GM19463 (cell line): ENCODE measurements around the gene GSTM1.

Experiments
- ATAC-seq: cut with Tn5 transposase; IDR thresholded peaks from one replicate; pipeline ENCODE4 v1.9.1; 2021; ENCODE audit warnings: mild to moderate bottlenecking, moderate library complexity; ENCODE audit not compliant: unreplicated experiment

The GSTM1 gene

GRCh38 chr1:109726007-109726406 is 38.4 kb downstream of the GSTM1 start:
- no peak for ATAC-seq

GRCh38 chr1:109726728-109727373 is 39.2 kb downstream of the GSTM1 start:
- no peak for ATAC-seq

DNA sequence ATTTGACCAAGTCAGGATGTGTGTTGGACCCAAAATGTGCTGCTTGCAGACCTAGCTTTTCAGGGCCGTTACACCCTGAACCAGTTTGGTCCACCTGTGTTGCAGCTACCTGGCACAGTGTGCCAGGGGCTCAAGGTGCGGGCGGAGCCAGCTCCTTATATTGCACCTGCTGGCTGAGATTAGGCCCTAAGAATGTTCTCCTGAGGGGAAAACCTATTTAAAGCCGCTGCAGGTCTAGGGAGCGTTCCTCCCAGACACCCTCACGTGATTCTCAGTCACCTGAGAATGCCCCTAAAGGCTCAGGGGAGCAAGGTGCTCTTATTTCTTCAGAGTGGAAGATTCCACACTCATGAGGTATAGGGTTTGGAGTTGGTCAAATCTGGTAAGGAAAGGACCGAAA is 41.3 kb downstream of the GSTM1 start:
- no peak for ATAC-seq

GRCh38 chr1:109730666-109731065 is 43.0 kb downstream of the GSTM1 start:
- no peak for ATAC-seq

DNA sequence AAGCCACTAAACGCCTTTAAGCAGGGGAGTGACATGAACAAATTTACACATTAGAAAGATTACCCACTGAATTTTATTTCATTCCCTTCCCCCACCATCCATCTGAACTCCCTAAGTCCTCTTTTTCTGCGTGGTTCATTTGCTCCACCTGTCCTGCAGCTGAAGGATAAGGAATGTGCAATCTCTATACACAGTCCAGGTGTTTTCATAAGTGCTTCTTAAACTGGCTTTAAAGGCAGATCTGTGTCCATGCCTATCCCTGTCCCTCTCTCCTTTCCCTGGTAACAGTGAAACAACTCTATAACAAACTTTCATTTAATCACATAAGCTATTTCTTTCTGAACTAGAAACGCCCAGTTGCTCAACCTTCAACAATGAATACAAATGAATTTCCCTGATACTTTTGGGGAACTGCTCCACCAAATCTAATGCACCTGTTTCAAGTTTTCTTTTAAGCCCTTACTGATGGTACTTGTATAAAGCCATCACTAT is 44.8 kb downstream of the GSTM1 start:
- ATAC-seq: no peak

DNA sequence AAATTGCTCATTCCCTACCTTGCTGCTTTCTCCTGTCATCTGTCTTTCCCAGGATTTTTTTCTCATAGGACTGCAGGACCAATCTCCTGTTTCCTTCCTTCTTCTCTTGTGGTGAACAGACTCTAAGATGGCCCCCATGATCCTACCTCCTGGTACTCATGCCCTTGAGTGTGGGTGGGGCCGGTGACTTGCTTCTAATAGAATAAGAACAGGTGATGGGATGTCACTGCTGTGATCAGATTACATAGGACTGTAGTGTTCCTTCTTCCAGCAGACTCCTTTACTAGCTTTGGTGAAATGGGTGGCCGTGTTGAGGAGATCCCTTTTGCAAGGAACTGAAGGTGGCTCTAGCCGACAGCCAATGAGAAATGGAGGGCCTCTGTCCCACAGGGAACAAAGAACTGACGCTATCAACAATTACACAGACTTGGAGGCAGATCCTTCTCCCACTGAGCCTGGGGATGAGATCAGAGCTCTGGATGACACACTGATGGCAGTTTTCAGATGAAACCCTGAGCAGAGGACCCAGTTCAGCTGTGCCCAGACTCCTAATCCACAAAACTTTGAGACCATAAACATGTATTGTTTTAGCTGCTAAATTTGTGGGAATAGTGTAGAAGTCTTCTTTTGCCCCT is 45.7 kb downstream of the GSTM1 start:
- no peak for ATAC-seq

DNA sequence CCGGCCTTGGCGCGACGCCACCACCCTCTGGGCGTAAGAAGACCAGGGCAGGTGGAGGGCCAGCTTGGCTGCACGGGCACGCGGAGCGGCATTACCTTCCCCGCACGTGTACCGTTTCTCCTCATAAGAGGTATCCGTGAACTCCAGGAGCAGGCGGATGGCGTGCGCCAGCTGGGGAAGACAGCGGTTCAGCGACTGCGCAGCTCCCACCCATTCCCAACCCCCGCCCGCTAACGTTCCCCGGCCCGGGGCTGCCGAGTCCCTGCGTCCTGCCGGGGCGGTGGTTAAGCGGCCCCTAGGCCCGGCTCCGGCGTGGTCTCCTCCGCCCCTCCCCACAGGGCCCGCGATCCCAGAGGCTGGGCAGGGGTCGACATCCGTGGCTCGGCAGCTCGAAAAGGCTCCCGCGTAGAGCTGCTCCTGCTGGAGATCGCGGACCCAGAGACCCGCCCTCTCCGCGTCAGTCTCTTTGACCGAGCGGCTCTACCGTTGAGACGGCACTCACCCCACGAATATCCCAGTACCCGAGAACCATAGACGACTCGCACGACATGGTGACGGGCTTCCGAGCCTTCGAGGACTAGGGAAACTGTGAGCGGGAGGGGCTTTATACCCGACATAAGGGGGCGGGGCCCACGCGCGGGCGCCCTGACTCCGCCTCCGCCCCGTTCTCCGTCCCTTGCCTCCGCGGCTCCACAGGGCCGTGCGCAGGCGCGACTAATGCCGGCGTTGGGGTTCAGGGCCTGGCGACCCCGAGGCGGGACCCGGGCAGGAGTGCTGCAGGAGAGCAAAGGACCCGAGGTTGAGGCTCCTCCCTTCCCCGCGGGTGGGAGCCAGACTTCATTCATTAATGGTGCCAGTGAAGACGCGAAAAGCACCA is 52.4 kb downstream of the GSTM1 start:
- peak; percentile 95 for ATAC-seq

DNA sequence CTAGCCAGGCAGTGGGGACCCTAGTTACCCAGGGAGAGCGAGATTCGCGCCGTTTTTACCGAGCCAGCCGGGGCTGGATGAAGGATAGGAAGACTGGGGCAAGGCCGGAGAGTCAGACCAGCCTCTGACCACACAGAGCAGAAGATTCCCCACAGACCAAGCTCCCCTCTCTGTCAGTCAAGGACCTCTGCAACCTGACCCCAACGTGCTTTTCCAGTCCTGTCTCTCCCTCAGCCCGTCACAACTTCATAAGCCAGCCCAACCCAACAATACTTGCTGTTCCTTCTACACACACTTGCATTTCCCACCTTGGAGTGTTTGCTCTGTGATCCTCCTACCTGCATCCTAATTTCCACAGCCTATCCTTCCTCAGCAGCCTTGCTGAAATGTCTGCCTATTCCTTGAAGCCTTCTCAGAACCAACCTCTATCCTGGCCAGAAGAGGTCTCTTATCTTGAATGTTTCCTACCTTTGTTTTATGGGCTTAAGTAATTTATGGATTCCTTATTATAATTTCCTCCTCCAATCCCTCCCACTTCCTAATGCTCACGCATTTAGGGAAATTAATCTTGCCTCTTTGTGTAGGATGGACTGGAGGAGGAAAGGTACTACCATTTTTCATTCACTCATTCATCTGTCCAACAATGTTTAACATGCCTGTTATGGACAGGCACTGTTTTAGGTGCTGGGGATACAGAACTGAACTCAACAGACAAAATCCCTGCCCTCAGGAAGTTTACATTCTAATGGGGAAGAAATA is 53.2 kb downstream of the GSTM1 start, which contains the start of gene GSTM3:
GSTM3 (minus strand) TSS at position 424 of the 759 bp plus-strand sequence. CDS start 751 bp downstream, outside the sequence.
- ATAC-seq: no peak
